Muscle layer of colon (tissue), 2 donors: Measurements from ENCODE around the gene ENKD1.
"Not testable (repeated sequence)": the region's sequence is repeated elsewhere in the genome, so short reads cannot be mapped to it uniquely, and the experiment has no call there.

Experiments used
- H3K27ac ChIP-seq: one replicate; pipeline ENCODE4 v1.7.0; 2013; ENCODE audit warnings: low read depth, mild to moderate bottlenecking, low read length, moderate library complexity
- H3K27me3 ChIP-seq, 2 donors: one replicate each; pipeline ENCODE4 v1.7.0; 2013; ENCODE audit warnings: low read length in 2 of 2, mild to moderate bottlenecking in 2 of 2; ENCODE audit not compliant: insufficient read depth in 2 of 2, control insufficient read depth in 1 of 2
- H3K36me3 ChIP-seq: one replicate; pipeline ENCODE4 v1.7.0; 2013; ENCODE audit warnings: mild to moderate bottlenecking, low read length; ENCODE audit not compliant: insufficient read depth
- H3K4me1 ChIP-seq: one replicate; pipeline ENCODE4 v1.7.0; 2013; ENCODE audit warnings: mild to moderate bottlenecking, low read length; ENCODE audit not compliant: insufficient read depth
- H3K4me3 ChIP-seq, 2 donors: one replicate each; pipeline ENCODE4 v1.7.0; 2013; ENCODE audit warnings: low read length in 2 of 2, low read depth in 1 of 2, mild to moderate bottlenecking in 1 of 2, moderate library complexity in 1 of 2
- H3K9ac ChIP-seq: one replicate; pipeline ENCODE4 v1.7.0; 2013; ENCODE audit warnings: low read length
- H3K9me3 ChIP-seq: one replicate; pipeline ENCODE4 v1.7.0; 2013; ENCODE audit warnings: mild to moderate bottlenecking, low read length
- donor health status: abdominal sarcoma.
- donor health status: Adenocarcinoma of cecum.

ENKD1 gene

DNA sequence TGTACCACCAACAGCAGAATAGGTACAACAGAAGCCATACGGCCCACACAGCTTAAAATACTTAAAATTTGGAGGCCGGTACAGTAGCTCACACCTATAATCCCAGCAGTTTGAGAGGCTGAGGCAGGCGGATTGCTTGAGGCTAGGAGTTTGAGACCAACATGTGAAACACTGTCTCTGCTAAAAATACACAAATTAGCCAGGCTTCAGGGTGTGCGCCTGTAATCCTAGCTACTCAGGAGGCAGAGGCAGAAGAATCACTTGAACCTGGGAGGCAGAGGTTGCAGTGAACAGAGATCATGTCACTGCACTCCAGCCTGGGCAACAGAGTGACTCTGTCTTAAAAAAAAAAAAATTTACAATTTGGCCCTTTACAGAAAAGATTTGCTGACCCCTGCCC, 35.6 kb upstream of the ENKD1 start:
- Histone ChIP-seq H3K9me3 (no peaks in the 10 kb centered on the region), H3K36me3 (no peaks in the 10 kb centered on the region), H3K9ac (no peak overlapping the region), H3K4me1 (no peaks in the 10 kb centered on the region), H3K4me3 (no peak overlapping the region), H3K27ac (no peak overlapping the region), H3K27me3 (no peaks in the 10 kb centered on the region)

DNA sequence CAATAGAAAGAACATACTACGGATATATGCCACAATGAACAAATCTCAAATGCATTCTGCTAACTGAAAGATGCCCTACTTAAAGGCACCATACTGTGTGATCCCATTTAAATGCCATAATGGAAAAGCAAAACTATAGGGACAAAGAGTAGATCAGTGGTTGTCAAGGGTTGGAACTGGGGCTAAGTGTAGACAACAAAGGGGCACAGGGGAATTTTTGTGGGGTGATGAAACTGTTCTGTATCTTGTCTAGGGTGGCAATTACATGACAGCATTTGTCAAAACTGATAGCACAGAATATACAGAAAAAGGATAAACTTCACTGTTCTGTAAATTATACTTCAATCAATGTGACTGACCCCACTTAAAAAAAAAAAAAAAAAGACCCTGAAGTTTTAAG, 34.9 kb upstream of the ENKD1 start:
- Histone ChIP-seq H3K36me3 (no peaks in the 10 kb centered on the region), H3K4me1 (no peaks in the 10 kb centered on the region), H3K27ac (no peak overlapping the region)

DNA sequence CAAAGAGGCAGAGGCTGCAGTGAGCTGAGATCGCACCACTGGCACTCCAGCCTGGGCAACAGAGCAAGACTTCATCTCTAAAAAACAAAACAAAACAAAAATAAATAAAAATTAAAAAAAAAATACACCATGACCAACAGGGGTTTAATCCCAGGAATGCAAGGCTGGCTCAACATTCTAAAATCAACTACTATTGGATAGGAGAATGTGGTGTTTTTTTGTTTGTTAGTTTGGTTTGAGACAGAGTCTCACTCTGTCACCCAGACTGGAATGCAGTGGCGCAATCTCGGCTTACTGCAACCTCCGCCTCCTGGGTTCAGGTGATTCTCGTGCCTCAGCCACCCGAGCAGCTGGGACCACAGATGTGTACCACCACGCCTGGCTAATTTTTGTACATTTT, 32.7 kb upstream of the ENKD1 start:
- H3K9ac ChIP-seq = no peak overlapping the region
- no peak overlapping the region for H3K27ac ChIP-seq
- H3K9me3 ChIP-seq = no peaks in the 10 kb centered on the region
- H3K4me1 ChIP-seq = no peaks in the 10 kb centered on the region
- no peaks in the 10 kb centered on the region for H3K36me3 ChIP-seq
- H3K27me3 ChIP-seq = no peaks in the 10 kb centered on the region
- H3K4me3 ChIP-seq = no peak overlapping the region

More for the DNA sequence above, 34.9 kb upstream of the ENKD1 start:
- Histone ChIP-seq H3K4me3 (no peak overlapping the region), H3K27me3 (no peaks in the 10 kb centered on the region), H3K9ac (no peak overlapping the region), H3K9me3 (no peaks in the 10 kb centered on the region)

DNA sequence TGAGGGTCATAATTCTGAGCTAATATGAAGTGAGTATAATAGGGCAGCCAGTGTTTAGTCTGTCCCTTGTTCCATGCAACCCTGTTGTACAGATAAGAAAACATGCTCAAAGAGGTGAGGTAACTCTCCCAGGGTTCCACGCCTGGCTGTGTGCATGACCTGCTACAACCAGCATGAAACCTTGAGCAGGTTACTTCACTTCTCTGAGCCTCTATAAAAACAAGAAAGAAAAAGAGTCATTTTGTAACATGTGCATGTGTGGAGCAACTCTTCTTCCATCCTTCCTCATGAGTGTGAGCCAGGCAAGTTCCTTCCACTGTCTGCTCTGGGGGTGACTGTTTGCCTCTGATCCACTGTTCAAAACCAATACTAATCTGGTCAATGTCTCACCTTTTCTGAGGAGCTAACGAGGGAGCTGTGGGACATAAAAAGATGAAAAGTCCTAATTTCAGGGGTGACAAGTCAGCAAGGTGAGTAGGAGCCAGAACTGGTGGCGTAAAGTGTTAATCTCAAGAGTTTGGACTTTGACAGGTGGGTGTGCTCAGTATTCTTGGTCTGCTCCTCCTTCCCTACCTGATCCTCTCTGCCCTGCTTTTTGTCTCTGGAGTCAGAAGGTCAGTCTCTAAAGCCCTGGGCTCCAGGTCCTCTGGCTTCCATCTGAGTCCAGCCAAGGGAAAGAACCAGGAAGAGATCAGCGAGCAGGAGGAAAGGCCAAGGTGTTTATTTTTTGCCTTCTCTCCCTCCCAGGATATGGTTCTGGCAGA, 31.1 kb upstream of the ENKD1 start:
- no peak overlapping the region for H3K27ac ChIP-seq
- no peak overlapping the region for H3K4me3 ChIP-seq
- no peaks in the 10 kb centered on the region for H3K27me3 ChIP-seq
- H3K36me3 ChIP-seq = no peaks in the 10 kb centered on the region
- H3K4me1 ChIP-seq = no peaks in the 10 kb centered on the region
- no peak overlapping the region for H3K9ac ChIP-seq
- H3K9me3 ChIP-seq = no peaks in the 10 kb centered on the region

DNA sequence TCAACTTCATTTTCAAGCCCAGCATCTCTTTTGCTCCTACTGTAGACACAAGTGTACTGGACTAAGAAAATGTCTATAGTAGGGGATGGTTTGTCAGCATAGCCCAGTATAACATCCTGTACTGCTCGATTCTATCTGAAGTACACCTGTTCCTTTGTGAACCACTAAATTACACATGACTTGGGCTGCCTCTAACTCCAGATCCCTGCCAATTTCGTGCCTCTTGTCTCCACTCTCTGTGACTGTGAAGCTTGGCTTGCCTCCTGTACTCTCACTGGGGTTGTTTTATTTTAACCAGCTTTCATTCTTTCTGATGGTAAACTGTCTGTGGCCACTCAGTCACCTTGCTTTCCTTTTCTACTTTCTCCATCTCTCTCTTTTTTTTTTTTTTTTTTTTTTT, 28.1 kb upstream of the ENKD1 start:
- Histone ChIP-seq H3K27ac (no peak overlapping the region), H3K36me3 (peaks cover 3% of the 10 kb centered on the region), H3K9ac (no peak overlapping the region), H3K27me3 (no peaks in the 10 kb centered on the region), H3K4me3 (no peak overlapping the region), H3K9me3 (no peaks in the 10 kb centered on the region), H3K4me1 (no peaks in the 10 kb centered on the region)

DNA sequence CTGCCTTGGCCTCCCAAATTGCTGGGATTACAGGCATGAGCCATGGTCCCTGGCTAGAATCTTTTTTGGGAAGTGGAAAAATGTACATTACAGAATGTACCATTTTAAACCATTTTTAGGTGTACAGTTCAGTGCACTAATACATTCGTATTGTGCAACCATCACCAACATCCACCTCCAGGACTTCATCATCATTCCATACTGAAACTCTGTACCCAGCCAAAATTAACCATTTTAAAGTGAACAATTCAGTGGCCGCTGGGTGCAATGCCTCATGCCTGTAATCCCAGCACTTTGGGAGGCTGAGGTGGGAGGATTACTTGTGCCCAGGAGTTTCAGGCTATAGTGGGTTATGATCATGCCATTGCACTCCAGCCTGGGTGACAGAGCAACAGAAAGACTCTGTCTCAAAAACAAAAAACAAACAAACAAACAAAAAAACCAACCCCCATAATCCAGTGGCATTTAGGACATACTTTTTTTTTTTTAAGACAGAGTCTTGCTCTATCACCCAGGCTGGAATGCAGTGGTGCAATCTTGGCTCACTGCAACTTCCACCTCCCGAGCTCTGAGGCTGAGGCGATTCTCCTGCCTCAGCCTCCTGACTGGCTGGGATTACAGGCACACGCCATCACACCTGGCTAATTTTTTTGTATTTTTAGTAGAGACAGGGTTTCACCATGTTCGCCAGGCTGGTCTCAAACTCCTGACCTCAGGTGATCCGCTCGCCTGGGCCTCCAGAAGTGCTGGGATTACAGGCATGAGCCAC, 27.2 kb upstream of the ENKD1 start:
- not testable (repeated sequence) for H3K9me3 ChIP-seq, H3K4me1 ChIP-seq, H3K36me3 ChIP-seq, H3K9ac ChIP-seq, H3K27me3 ChIP-seq, H3K27ac ChIP-seq, H3K4me3 ChIP-seq

DNA sequence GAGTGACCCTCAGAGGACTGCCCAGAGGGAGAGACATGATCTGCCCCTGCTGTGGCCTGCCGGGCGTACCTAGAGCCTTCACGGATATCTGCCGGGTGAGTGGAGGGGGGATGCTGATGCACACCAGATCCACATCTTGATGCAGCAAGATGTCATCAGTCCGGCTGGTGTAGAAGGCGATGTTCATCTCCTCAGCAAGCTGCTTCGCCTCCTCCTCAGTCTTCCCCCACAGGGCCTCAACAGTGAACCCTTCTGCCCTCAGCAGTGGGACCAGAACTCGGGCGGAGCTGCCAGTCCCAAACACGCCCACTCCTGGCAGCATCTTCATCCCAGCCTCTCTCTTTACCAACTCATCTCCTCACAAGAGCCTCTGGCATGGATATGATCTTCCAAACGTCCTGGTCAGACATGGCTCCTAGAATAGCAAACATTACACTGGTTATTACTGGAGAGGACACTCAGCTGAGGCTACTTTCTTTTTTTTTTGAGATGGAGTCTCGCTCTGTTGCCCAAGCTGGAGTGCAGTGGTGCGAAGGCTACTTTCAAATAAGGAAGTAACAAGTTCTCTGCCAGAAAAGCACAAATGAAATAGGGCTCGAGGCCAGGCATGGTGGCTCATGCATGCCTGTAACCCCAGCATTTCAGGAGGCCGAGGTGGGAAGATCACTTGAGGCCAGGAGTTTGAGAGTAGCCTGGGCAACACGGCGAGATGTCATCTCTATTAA, 19.0 kb upstream of the ENKD1 start:
- H3K9ac ChIP-seq = no peak overlapping the region
- H3K4me1 ChIP-seq = no peaks in the 10 kb centered on the region
- peaks cover 16% of the 10 kb centered on the region for H3K36me3 ChIP-seq
- no peaks in the 10 kb centered on the region for H3K27me3 ChIP-seq
- H3K27ac ChIP-seq = no peak overlapping the region
- no peaks in the 10 kb centered on the region for H3K9me3 ChIP-seq
- no peak overlapping the region for H3K4me3 ChIP-seq

DNA sequence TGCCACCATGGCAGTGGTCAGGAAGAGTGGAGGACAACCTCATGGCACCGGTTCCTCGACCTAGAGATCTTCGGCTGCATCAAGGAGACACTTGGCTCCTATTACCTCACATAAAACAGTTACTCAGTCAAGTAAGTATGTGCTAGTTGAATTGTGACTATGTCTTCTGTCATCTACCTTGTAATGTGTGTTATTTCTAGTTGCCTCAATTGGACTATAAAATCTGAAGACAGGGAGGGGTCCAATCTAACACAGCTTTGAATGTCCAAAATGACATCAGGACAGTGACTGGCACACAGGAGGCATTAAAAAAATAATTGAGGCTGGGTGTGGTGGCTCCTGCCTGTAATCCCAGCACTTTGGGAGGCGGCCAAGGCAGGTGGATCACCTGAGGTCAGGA, 17.2 kb upstream of the ENKD1 start:
- peaks cover 13% of the 10 kb centered on the region for H3K36me3 ChIP-seq
- no peaks in the 10 kb centered on the region for H3K27me3 ChIP-seq
- no peaks in the 10 kb centered on the region for H3K9me3 ChIP-seq
- no peaks in the 10 kb centered on the region for H3K4me1 ChIP-seq
- no peak overlapping the region for H3K4me3 ChIP-seq
- no peak overlapping the region for H3K9ac ChIP-seq
- no peak overlapping the region for H3K27ac ChIP-seq

DNA sequence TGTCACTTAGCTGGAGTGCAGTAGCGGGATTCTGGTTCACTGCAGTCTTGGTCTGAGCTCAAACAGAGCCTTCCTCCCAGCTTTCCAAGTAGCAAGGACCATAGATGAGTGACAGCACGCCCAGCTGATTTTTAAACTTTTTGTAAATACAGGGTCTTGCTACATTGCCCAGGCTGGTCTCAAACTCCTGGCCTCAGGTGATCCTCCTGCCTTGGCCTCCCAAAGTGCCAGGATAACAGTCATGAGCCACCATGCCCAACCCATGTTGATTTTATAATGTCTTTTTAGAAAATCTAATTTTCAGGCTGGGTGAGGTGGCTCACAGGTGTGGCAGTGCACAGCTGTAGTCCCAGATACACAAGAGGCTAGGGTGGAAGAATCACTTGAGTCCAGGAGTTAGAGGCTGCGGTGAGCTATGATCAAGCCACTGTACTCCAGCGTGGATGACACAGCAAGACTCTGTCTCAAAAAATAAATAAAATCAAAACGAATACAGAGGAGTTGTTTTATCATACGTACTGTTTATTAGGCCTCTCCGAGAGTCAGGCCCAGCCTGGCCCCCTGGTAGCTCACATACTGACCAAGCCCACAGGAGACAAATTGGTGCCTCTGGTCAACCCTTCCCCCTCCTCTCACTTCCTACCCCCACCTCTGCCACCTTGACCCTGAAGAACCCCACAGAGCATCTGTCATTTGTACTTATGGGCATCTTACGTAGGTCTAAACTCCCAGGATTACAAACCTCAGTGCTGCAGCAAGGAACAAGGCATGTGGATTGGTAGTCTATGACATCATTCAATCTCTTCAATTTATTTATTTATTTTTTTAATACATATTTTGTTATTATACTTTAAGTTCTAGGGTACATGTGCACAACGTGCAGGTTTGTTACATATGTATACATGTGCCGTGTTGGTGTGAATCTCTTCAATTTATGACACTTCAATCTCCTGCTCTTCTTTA, 13.7 kb upstream of the ENKD1 start:
- Histone ChIP-seq H3K36me3 (peaks cover 7% of the 10 kb centered on the region), H3K9me3 (no peaks in the 10 kb centered on the region), H3K27me3 (no peaks in the 10 kb centered on the region), H3K27ac (no peak overlapping the region), H3K4me1 (no peaks in the 10 kb centered on the region), H3K4me3 (no peak overlapping the region), H3K9ac (no peak overlapping the region)

DNA sequence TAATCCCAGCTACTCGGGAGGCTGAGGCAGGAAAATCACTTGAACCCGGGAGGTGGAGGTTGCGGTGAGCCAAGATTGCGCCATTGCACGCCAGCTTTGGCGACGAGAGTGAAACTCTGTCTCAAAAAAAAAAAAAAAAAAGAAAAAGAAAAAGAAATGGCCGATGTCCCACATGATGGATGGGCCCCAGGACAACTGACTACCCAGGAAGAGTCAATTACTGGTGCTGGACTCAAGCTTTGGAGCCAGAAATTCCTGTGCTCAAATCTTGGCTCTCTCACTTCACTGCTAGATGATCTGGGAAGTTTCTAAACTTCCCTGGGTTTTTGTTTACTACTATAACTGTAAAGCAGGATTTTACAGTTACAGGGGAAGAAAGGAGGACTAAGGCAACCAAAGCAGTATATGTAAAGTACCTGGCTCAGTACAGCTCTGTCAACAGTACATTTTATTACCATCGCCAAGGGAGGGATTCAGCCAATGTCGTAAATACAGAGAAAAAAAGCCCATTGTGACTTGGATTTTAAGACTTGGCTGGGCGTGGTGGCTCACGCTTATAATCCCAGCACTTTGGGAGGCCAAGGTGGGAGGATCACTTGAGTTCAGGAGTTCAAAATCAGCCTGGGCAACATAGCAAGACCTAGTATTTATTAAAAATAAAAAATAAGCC, 11.9 kb upstream of the ENKD1 start:
- Histone ChIP-seq H3K9ac (no peak overlapping the region), H3K4me1 (peaks cover 13% of the 10 kb centered on the region), H3K27me3 (no peaks in the 10 kb centered on the region), H3K27ac (no peak overlapping the region), H3K36me3 (no peaks in the 10 kb centered on the region), H3K9me3 (no peaks in the 10 kb centered on the region), H3K4me3 (no peak overlapping the region)
